ENCODE data around the gene BTG3. TPM values are rescaled to one million over a fixed set of nuclear protein-coding genes. Genes with fewer than 3 reads are reported as not detected.

The BTG3 gene
- total RNA-seq, result 37.4 and 45.8 TPM in 2 replicates

GRCh38 chr21:17612565-17613241 lies at the start of gene BTG3:
BTG3 (minus strand) TSS chr21:17612901; CDS start chr21:17609144, 3,757 bp downstream.

Other genes starting within 250 kb of the BTG3 start
- 29.0 and 35.2 TPM in 2 replicates for gene CXADR, start 99.9 kb downstream of the BTG3 start, total RNA-seq
- gene C21orf91, start 206.5 kb upstream of the BTG3 start, total RNA-seq, result 6.7 and 8.7 TPM in 2 replicates

All from tracheal epithelial cell (primary cell).